Measurements from ENCODE around the gene PTPRD.

Gene PTPRD

GRCh38 chr9:10272830-10273229 lies 340.0 kb downstream of the PTPRD start:
- no peak for DNase-seq (ENCODE audit: low read depth in 4 of 4, low spot score in 1 of 4)

GRCh38 chr9:10268531-10269485 lies 344.0 kb downstream of the PTPRD start:
- no peak for DNase-seq (ENCODE audit: low read depth in 4 of 4, low spot score in 1 of 4)

- DNase-seq (ENCODE audit: low read depth in 4 of 4, low spot score in 1 of 4): no peak
Measured at GRCh38 chr9:10265153-10265631, 347.6 kb downstream of the PTPRD start.

GRCh38 chr9:10260501-10260900 lies 352.3 kb downstream of the PTPRD start:
- no peak for DNase-seq (ENCODE audit: low read depth in 4 of 4, low spot score in 1 of 4)

GRCh38 chr9:10259668-10260067 lies 353.1 kb downstream of the PTPRD start:
- DNase-seq (ENCODE audit: low read depth in 4 of 4, low spot score in 1 of 4): no peak

GRCh38 chr9:10255758-10256157 lies 357.0 kb downstream of the PTPRD start:
- DNase-seq (ENCODE audit: low read depth in 4 of 4, low spot score in 1 of 4): no peak

- DNase-seq (ENCODE audit: low read depth in 4 of 4, low spot score in 1 of 4): no peak
Measured at GRCh38 chr9:10254338-10254737, 358.5 kb downstream of the PTPRD start.

GRCh38 chr9:10253341-10253740 lies 359.5 kb downstream of the PTPRD start:
- DNase-seq (ENCODE audit: low read depth in 4 of 4, low spot score in 1 of 4): no peak

GRCh38 chr9:10252174-10252573 lies 360.6 kb downstream of the PTPRD start:
- DNase-seq (ENCODE audit: low read depth in 4 of 4, low spot score in 1 of 4): no peak

GRCh38 chr9:10251490-10251889 lies 361.3 kb downstream of the PTPRD start:
- DNase-seq (ENCODE audit: low read depth in 4 of 4, low spot score in 1 of 4): no peak

GRCh38 chr9:10250219-10250618 lies 362.6 kb downstream of the PTPRD start:
- no peak for DNase-seq (ENCODE audit: low read depth in 4 of 4, low spot score in 1 of 4)

- DNase-seq (ENCODE audit: low read depth in 4 of 4, low spot score in 1 of 4): no peak
Measured at GRCh38 chr9:10248890-10249289, 363.9 kb downstream of the PTPRD start.

GRCh38 chr9:10242255-10242654 lies 370.5 kb downstream of the PTPRD start:
- no peak for DNase-seq (ENCODE audit: low read depth in 4 of 4, low spot score in 1 of 4)

GRCh38 chr9:10238087-10238486 lies 374.7 kb downstream of the PTPRD start:
- DNase-seq (ENCODE audit: low read depth in 4 of 4, low spot score in 1 of 4): no peak

- DNase-seq (ENCODE audit: low read depth in 4 of 4, low spot score in 1 of 4): no peak
Measured at GRCh38 chr9:10237584-10237983, 375.2 kb downstream of the PTPRD start.

GRCh38 chr9:10236161-10236560 lies 376.6 kb downstream of the PTPRD start:
- no peak for DNase-seq (ENCODE audit: low read depth in 4 of 4, low spot score in 1 of 4)

GRCh38 chr9:10235376-10235775 lies 377.4 kb downstream of the PTPRD start:
- no peak for DNase-seq (ENCODE audit: low read depth in 4 of 4, low spot score in 1 of 4)

- no peak for DNase-seq (ENCODE audit: low read depth in 4 of 4, low spot score in 1 of 4)
Measured at GRCh38 chr9:10232352-10232930, 380.4 kb downstream of the PTPRD start.

- no peak for DNase-seq (ENCODE audit: low read depth in 4 of 4, low spot score in 1 of 4)
Measured at GRCh38 chr9:10230512-10230911, 382.3 kb downstream of the PTPRD start.

- DNase-seq (ENCODE audit: low read depth in 4 of 4, low spot score in 1 of 4): no peak
Measured at GRCh38 chr9:10228082-10228481, 384.7 kb downstream of the PTPRD start.

GRCh38 chr9:10226996-10227395 lies 385.8 kb downstream of the PTPRD start:
- DNase-seq (ENCODE audit: low read depth in 4 of 4, low spot score in 1 of 4): no peak

GRCh38 chr9:10212702-10213101 lies 400.1 kb downstream of the PTPRD start:
- no peak for DNase-seq (ENCODE audit: low read depth in 4 of 4, low spot score in 1 of 4)

Measured in stimulated activated CD4-positive, alpha-beta T cell treated with anti-CD3 and anti-CD28 coated beads, Interleukin-1b, Interleukin-23, amount 100 ng/mL, for 24 hours (primary cell).